ACC112 (cell line): Measurements from ENCODE around the gene ATF3.
"Not testable (repeated sequence)": the region's sequence is repeated elsewhere in the genome, so short reads cannot be mapped to it uniquely, and the experiment has no call there.

ENCODE experiments used
- H2AFZ ChIP-seq: fragments of 200-600 bp; sonication (generic); one replicate; pipeline ENCODE4 v1.6.0; 2017; ENCODE audit warnings: antibody characterized with exemption, low read length; ENCODE audit not compliant: unreplicated experiment
- H3K27ac ChIP-seq: fragments of 200-600 bp; sonication (generic); 2 replicates; pipeline ENCODE4 v1.5.1; 2014; ENCODE audit warnings: low read depth, mild to moderate bottlenecking, antibody characterized with exemption, low read length, moderate library complexity
- H3K27me3 ChIP-seq: fragments of 200-600 bp; sonication (generic); 2 replicates; pipeline ENCODE4 v1.6.1; 2014; ENCODE audit warnings: mild to moderate bottlenecking, antibody characterized with exemption, low read length, moderate library complexity, mixed read lengths; ENCODE audit not compliant: insufficient read depth
- H3K36me3 ChIP-seq: fragments of 200-600 bp; sonication (generic); 2 replicates; pipeline ENCODE4 v1.6.1; 2016; ENCODE audit warnings: mild to moderate bottlenecking, antibody characterized with exemption, low read length, moderate library complexity, mixed read lengths; ENCODE audit not compliant: insufficient read depth
- H3K4me1 ChIP-seq: fragments of 200-600 bp; sonication (generic); one replicate; pipeline ENCODE4 v1.6.1; 2016; ENCODE audit warnings: low read length, mixed read lengths; ENCODE audit not compliant: insufficient read depth, unreplicated experiment, control insufficient read depth
- H3K4me3 ChIP-seq: fragments of 200-600 bp; sonication (generic); 2 replicates; pipeline ENCODE4 v1.5.1; 2014; ENCODE audit warnings: mild to moderate bottlenecking, low read depth, low read length
- H3K79me2 ChIP-seq: fragments of 200-600 bp; sonication (generic); one replicate; pipeline ENCODE4 v1.6.0; 2016; ENCODE audit warnings: low read length; ENCODE audit not compliant: control insufficient read depth, unreplicated experiment, insufficient read depth

The ATF3 gene

GRCh38 chr1:212655668-212656440 is 47.3 kb downstream of the ATF3 start:
- H3K4me1 ChIP-seq: peaks cover 7% of the 10 kb centered on the region
- H2AFZ ChIP-seq: no peak overlapping the region
- H3K79me2 ChIP-seq: no peaks in the 10 kb centered on the region
- no peak overlapping the region for H3K4me3 ChIP-seq
- H3K27me3 ChIP-seq: no peaks in the 10 kb centered on the region
- no peak overlapping the region for H3K27ac ChIP-seq
- no peaks in the 10 kb centered on the region for H3K36me3 ChIP-seq

GRCh38 chr1:212656730-212657129 is 48.2 kb downstream of the ATF3 start:
- no peak overlapping the region for H3K27ac ChIP-seq
- no peaks in the 10 kb centered on the region for H3K27me3 ChIP-seq
- H3K79me2 ChIP-seq: no peaks in the 10 kb centered on the region
- no peak overlapping the region for H2AFZ ChIP-seq
- H3K36me3 ChIP-seq: no peaks in the 10 kb centered on the region
- H3K4me3 ChIP-seq: no peak overlapping the region
- H3K4me1 ChIP-seq: peaks cover 1% of the 10 kb centered on the region

- H3K27ac ChIP-seq, H2AFZ ChIP-seq, H3K4me1 ChIP-seq, H3K79me2 ChIP-seq, H3K36me3 ChIP-seq, H3K27me3 ChIP-seq, H3K4me3 ChIP-seq: not testable (repeated sequence)
Observed at GRCh38 chr1:212658250-212658649, 49.7 kb downstream of the ATF3 start.

- no peak overlapping the region for H2AFZ ChIP-seq
- H3K27me3 ChIP-seq: no peaks in the 10 kb centered on the region
- no peaks in the 10 kb centered on the region for H3K36me3 ChIP-seq
- H3K27ac ChIP-seq: no peak overlapping the region
- peaks cover 27% of the 10 kb centered on the region for H3K4me1 ChIP-seq
- H3K79me2 ChIP-seq: no peaks in the 10 kb centered on the region
- no peak overlapping the region for H3K4me3 ChIP-seq
Observed at GRCh38 chr1:212664409-212665199, 56.0 kb downstream of the ATF3 start.

- Histone ChIP-seq H3K79me2 (no peaks in the 10 kb centered on the region), H3K27ac (peak overlapping the region; percentile 50; the same call in 1 of the 2 replicates), H3K4me3 (peak overlapping the region; percentile 85), H3K4me1 (peaks cover 27% of the 10 kb centered on the region), H2AFZ (peak overlapping the region; percentile 85), H3K36me3 (no peaks in the 10 kb centered on the region), H3K27me3 (no peaks in the 10 kb centered on the region)
Observed at GRCh38 chr1:212665241-212666115, 56.9 kb downstream of the ATF3 start.

GRCh38 chr1:212666116-212666775 is 57.7 kb downstream of the ATF3 start:
- H3K27ac ChIP-seq: peak overlapping the region; percentile 99
- H3K79me2 ChIP-seq: no peaks in the 10 kb centered on the region
- H3K36me3 ChIP-seq: no peaks in the 10 kb centered on the region
- peaks cover 31% of the 10 kb centered on the region for H3K4me1 ChIP-seq
- no peak overlapping the region for H2AFZ ChIP-seq
- no peak overlapping the region for H3K4me3 ChIP-seq
- no peaks in the 10 kb centered on the region for H3K27me3 ChIP-seq

GRCh38 chr1:212667223-212668139 is 58.9 kb downstream of the ATF3 start:
- Histone ChIP-seq H3K36me3 (no peaks in the 10 kb centered on the region), H3K4me1 (peaks cover 38% of the 10 kb centered on the region), H3K27me3 (no peaks in the 10 kb centered on the region), H3K4me3 (peak overlapping the region; percentile 71), H2AFZ (no peak overlapping the region), H3K79me2 (no peaks in the 10 kb centered on the region), H3K27ac (peak overlapping the region; percentile 99)

GRCh38 chr1:212668477-212668876 is 59.9 kb downstream of the ATF3 start:
- no peak overlapping the region for H2AFZ ChIP-seq

GRCh38 chr1:212669102-212669501 is 60.5 kb downstream of the ATF3 start:
- Histone ChIP-seq H3K36me3 (no peaks in the 10 kb centered on the region), H3K79me2 (no peaks in the 10 kb centered on the region), H3K4me1 (peaks cover 38% of the 10 kb centered on the region), H2AFZ (no peak overlapping the region), H3K4me3 (no peak overlapping the region), H3K27me3 (no peaks in the 10 kb centered on the region), H3K27ac (peak overlapping the region; percentile 99)

More at GRCh38 chr1:212668477-212668876, 59.9 kb downstream of the ATF3 start:
- Histone ChIP-seq H3K27me3 (no peaks in the 10 kb centered on the region), H3K4me3 (peak overlapping the region; percentile 71), H3K4me1 (peaks cover 38% of the 10 kb centered on the region), H3K27ac (peak overlapping the region; percentile 99), H3K79me2 (no peaks in the 10 kb centered on the region), H3K36me3 (no peaks in the 10 kb centered on the region)
